HCT116 (cell line): ENCODE data around the gene C4orf54. TPM values are rescaled to one million over a fixed set of nuclear protein-coding genes. Genes with fewer than 3 reads are reported as not detected.

Experiments
- ATAC-seq: fragments of 200-7000 bp; cut with Tn5 transposase; 2 replicates; pipeline ENCODE4 v1.9.1; 2020; ENCODE audit warnings: mild to moderate bottlenecking, moderate library complexity
- BruUV-seq: library from RNA; stranded (reverse); fragments of 400-500 nt; replicated peaks from 2 replicates; lab custom pipeline; 2021; lab: Mats Ljungman, UMichigan
- CTCF ChIA-PET: fragments of 300-600 bp; sonication (Branson Sonifier 250); formaldehyde crosslinking; loops from one replicate; lab custom pipeline; 2021; ENCODE audit warnings: antibody characterized with exemption; lab: Charles Lee
- POLR2A ChIA-PET: fragments of 300-600, 350-600 bp; sonication (Branson Sonifier 250); formaldehyde crosslinking; loops from one replicate; lab custom pipeline; 2021; ENCODE audit warnings: antibody characterized with exemption; lab: Charles Lee
- RAD21 ChIA-PET, 2 experiments: fragments of 300-600 bp; sonication (Branson Sonifier 250); formaldehyde crosslinking; loops; one replicate each; lab custom pipeline; 2023; ENCODE audit warnings: low total read pairs in 2 of 2; ENCODE audit not compliant: uncharacterized antibody in 2 of 2, unreplicated experiment in 2 of 2, low non-redundant PET in 1 of 2; lab: Charles Lee
- DNase-seq: peaks from one replicate; pipeline ENCODE4 v3.0.0-alpha.2; 2010; ENCODE audit warnings: low read depth, low spot score
- H2AFZ ChIP-seq: fragments of 200-600 bp; shearing (Covaris generic), sonication (generic); 2 replicates; pipeline ENCODE4 v1.6.1; 2017; ENCODE audit warnings: low read depth, mixed run types, mixed read lengths, antibody characterized with exemption, low read length; ENCODE audit not compliant: poor library complexity, severe bottlenecking
- H3K27ac ChIP-seq: 2 replicates; pipeline ENCODE4 v1.5.1; 2012; ENCODE audit warnings: low read depth, low read length
- H3K27me3 ChIP-seq: fragments of 200-600 bp; sonication (generic); 2 replicates; pipeline ENCODE4 v1.6.1; 2016; ENCODE audit warnings: mixed run types, low read length, mixed read lengths; ENCODE audit not compliant: insufficient read depth
- H3K36me3 ChIP-seq, 2 experiments: fragments of 200-500 bp in 1 of 2; fragments of 200-600 bp in 1 of 2; sonication (Bioruptor generic) in 1 of 2; sonication (generic) in 1 of 2; 2 replicates each; pipeline versions ENCODE4 v1.5.1 to v1.6.1; 2014 to 2016; ENCODE audit warnings: low read length in 2 of 2, inconsistent platforms in 1 of 2, mixed read lengths in 1 of 2, mixed run types in 1 of 2; ENCODE audit not compliant: insufficient read depth in 2 of 2, control insufficient read depth in 1 of 2
- H3K4me1 ChIP-seq, 2 experiments: fragments of 200-600 bp in 1 of 2; sonication (generic) in 1 of 2; 2 replicates each; pipeline versions ENCODE4 v1.5.1 to v1.6.1; 2012 to 2017; ENCODE audit warnings: low read length in 2 of 2, inconsistent platforms in 1 of 2, mild to moderate bottlenecking in 1 of 2, mixed read lengths in 1 of 2, mixed run types in 1 of 2, moderate library complexity in 1 of 2; ENCODE audit not compliant: insufficient read depth in 2 of 2, control insufficient read depth in 1 of 2
- H3K4me2 ChIP-seq: fragments of 200-600 bp; sonication (generic); 2 replicates; pipeline ENCODE4 v1.6.1; 2017; ENCODE audit warnings: mixed run types, low read length, mixed read lengths
- H3K4me3 ChIP-seq, 2 experiments: fragments of 200-600 bp in 1 of 2; sonication (generic) in 1 of 2; replicated peaks in 1 of 2; 2 replicates each; pipeline ENCODE4 v1.5.1; 2011 to 2016; ENCODE audit warnings: low read length in 2 of 2, control low read depth in 1 of 2, low read depth in 1 of 2, mild to moderate bottlenecking in 1 of 2, mixed read lengths in 1 of 2, mixed run types in 1 of 2
- H3K79me2 ChIP-seq: fragments of 200-600 bp; sonication (generic); 2 replicates; pipeline ENCODE4 v1.6.1; 2017; ENCODE audit warnings: mild to moderate bottlenecking, mixed run types, low read length, moderate library complexity, mixed read lengths; ENCODE audit not compliant: insufficient read depth
- H3K9ac ChIP-seq: fragments of 200-600 bp; sonication (generic); 2 replicates; pipeline ENCODE4 v1.6.1; 2016; ENCODE audit warnings: low read length, mixed read lengths
- H3K9me2 ChIP-seq: fragments of 200-600 bp; sonication (generic), shearing (Covaris generic); 2 replicates; pipeline ENCODE4 v1.6.1; 2017; ENCODE audit warnings: mixed run types, mild to moderate bottlenecking, moderate library complexity; ENCODE audit not compliant: insufficient read depth
- H3K9me3 ChIP-seq, 2 experiments: fragments of 200-500 bp in 1 of 2; fragments of 200-600 bp in 1 of 2; sonication (Bioruptor generic) in 1 of 2; sonication (generic) in 1 of 2; 2 replicates each; pipeline ENCODE4 v1.6.1; 2014 to 2017; ENCODE audit warnings: low read length in 2 of 2, mixed read lengths in 2 of 2, inconsistent platforms in 1 of 2, low read depth in 1 of 2, mild to moderate bottlenecking in 1 of 2, mixed run types in 1 of 2, moderate library complexity in 1 of 2; ENCODE audit not compliant: control insufficient read depth in 1 of 2, insufficient read depth in 1 of 2
- H4K20me1 ChIP-seq: fragments of 200-600 bp; sonication (generic), shearing (Covaris generic); 2 replicates; pipeline ENCODE4 v1.6.1; 2017; ENCODE audit warnings: mixed run types, mild to moderate bottlenecking, moderate library complexity; ENCODE audit not compliant: insufficient read depth
- ATF3 ChIP-seq: IDR thresholded peaks from 2 replicates; pipeline ENCODE4 v1.6.1; 2012
- CBX3 ChIP-seq: IDR thresholded peaks from 2 replicates; pipeline ENCODE4 v1.6.1; 2012; ENCODE audit warnings: low read depth
- CTCF ChIP-seq, 3 experiments: fragments of 200-600 bp in 1 of 3; sonication (generic) in 1 of 3; IDR thresholded peaks in 2 of 3; conservative IDR thresholded peaks in 1 of 3; 2 replicates each; pipeline ENCODE4 v1.5.1; 2012 to 2017; ENCODE audit warnings: low read depth in 2 of 3, low read length in 2 of 3, antibody characterized with exemption in 1 of 3, borderline replicate concordance in 1 of 3, control low read depth in 1 of 3, mild to moderate bottlenecking in 1 of 3, mixed read lengths in 1 of 3, mixed run types in 1 of 3, moderate library complexity in 1 of 3; ENCODE audit not compliant: insufficient read depth in 1 of 3
- ELF1 ChIP-seq: IDR thresholded peaks from 2 replicates; pipeline ENCODE4 v1.6.1; 2012; ENCODE audit warnings: low read depth, borderline replicate concordance
- JUND ChIP-seq: IDR thresholded peaks from 2 replicates; pipeline ENCODE4 v1.6.1; 2012
- POLR2A ChIP-seq: IDR thresholded peaks from 2 replicates; pipeline ENCODE4 v1.7.0; 2011; ENCODE audit warnings: borderline replicate concordance; ENCODE audit not compliant: insufficient read depth, insufficient read length; ENCODE audit errors: extremely low read depth
- POLR2AphosphoS5 ChIP-seq: IDR thresholded peaks from 2 replicates; pipeline ENCODE4 v1.6.1; 2011; ENCODE audit warnings: mild to moderate bottlenecking, low read depth, low read length, moderate library complexity
- SP1 ChIP-seq: IDR thresholded peaks from 2 replicates; pipeline ENCODE4 v1.6.1; 2012; ENCODE audit warnings: low read depth
- YY1 ChIP-seq: IDR thresholded peaks from 2 replicates; pipeline ENCODE4 v1.6.1; 2011; ENCODE audit warnings: low read length, low read depth, moderate library complexity, mild to moderate bottlenecking; ENCODE audit not compliant: insufficient replicate concordance; ENCODE audit errors: extremely low read depth
- ZFX ChIP-seq: fragments of 450-650 bp; IDR thresholded peaks from 2 replicates; pipeline ENCODE4 v1.6.1; 2017
- intact Hi-C: fragments of 100-400 bp; cut with micrococcal nuclease; formaldehyde crosslinking; loops from 2 replicates; pipeline ENCODE4 v1.10.0; 2022
- total RNA-seq: library from RNA; stranded (reverse); gene quantifications from one replicate; pipeline ENCODE4 v1.2.1, GENCODE V29; 2021; ENCODE audit not compliant: unreplicated experiment

The C4orf54 gene
- total RNA-seq, 1 experiment from 2014 or later: not detected

GRCh38 chr4:99658666-99659065 lies 1.0 kb upstream of the C4orf54 start:
- no peaks in the 10 kb centered on the region for H3K36me3 ChIP-seq
- POLR2A ChIA-PET: no interaction called here
- no peaks in the 10 kb centered on the region for H3K79me2 ChIP-seq
- no peak overlapping the region for H2AFZ ChIP-seq
- no peak for TF ChIP-seq CBX3
- no peak for TF ChIP-seq ATF3
- TF ChIP-seq POLR2A: no peak
- TF ChIP-seq POLR2AphosphoS5: no peak
- TF ChIP-seq ELF1: no peak
- TF ChIP-seq CTCF (IDR thresholded peaks at IDR 0.05 in 2 of 3, conservative IDR thresholded peaks at IDR 0.05 in 1 of 3; ENCODE audit: borderline replicate concordance in 1 of 3, insufficient read depth in 1 of 3, low read depth in 2 of 3, low read length in 2 of 3): no peak
- no peak for TF ChIP-seq JUND
- TF ChIP-seq SP1: no peak
- no peak for TF ChIP-seq ZFX
- no peak for TF ChIP-seq YY1
- RAD21 ChIA-PET: no interaction called here
- ATAC-seq (no peak), DNase-seq (no peak)
- H3K4me3 ChIP-seq: no peak overlapping the region
- no peak overlapping the region for H3K4me2 ChIP-seq
- H3K9me2 ChIP-seq: no peaks in the 10 kb centered on the region
- no peaks in the 10 kb centered on the region for H3K27me3 ChIP-seq
- no peaks in the 10 kb centered on the region for H4K20me1 ChIP-seq
- CTCF ChIA-PET: no interaction called here
- H3K4me1 ChIP-seq: peaks cover 0 to 5% of the 10 kb centered on the region in 2 experiments; a peak in 2 of 4 replicates
- no peak overlapping the region for H3K9ac ChIP-seq
- intact Hi-C loops: no loop called here
- BruUV-seq: no TSS peak
- H3K27ac ChIP-seq: no peak overlapping the region
- no peaks in the 10 kb centered on the region for H3K9me3 ChIP-seq
